SK-N-MC (cell line): Measurements from ENCODE around the gene SMAD4.

Experiments used
- EZH2 ChIP-seq: fragments of 200-600 bp; sonication (generic); IDR thresholded peaks from one replicate; pipeline ENCODE4 v1.6.1; 2017; ENCODE audit warnings: antibody characterized with exemption
- FOXP2 ChIP-seq: optimal IDR thresholded peaks from 2 replicates; pipeline ENCODE3; 2011; ENCODE audit warnings: mild to moderate bottlenecking, moderate library complexity; ENCODE audit not compliant: insufficient read depth; ENCODE audit errors: extremely low read length, control extremely low read depth
- POLR2AphosphoS5 ChIP-seq: IDR thresholded peaks from 2 replicates; pipeline ENCODE4 v1.6.1; 2012; ENCODE audit warnings: mild to moderate bottlenecking, low read depth, low read length, borderline replicate concordance

GRCh38 chr18:51123481-51123880, 93.5 kb downstream of the SMAD4 start:
- TF ChIP-seq POLR2AphosphoS5 (no peak), EZH2 (no peak), FOXP2 (no peak)
